Bronchial epithelial cell (primary cell): Measurements from ENCODE around the gene GAST. TPM values are rescaled to one million over a fixed set of nuclear protein-coding genes. Genes with fewer than 3 reads are reported as not detected.

Source experiments
- DNase-seq: peaks from one replicate; pipeline ENCODE4 v3.0.0-alpha.2; 2010; ENCODE audit warnings: low read depth
- FAIRE-seq: peaks from 2 replicates; lab custom pipeline; 2011; peaks lifted over from hg19 to GRCh38; lab: Jason Lieb, UNC
- H3K27me3 ChIP-seq: 2 replicates; pipeline ENCODE4 v1.5.1; 2011; ENCODE audit warnings: low read length; ENCODE audit not compliant: control insufficient read depth, insufficient read depth
- H3K36me3 ChIP-seq: 2 replicates; pipeline ENCODE4 v1.5.1; 2011; ENCODE audit warnings: low read length; ENCODE audit not compliant: control insufficient read depth, insufficient read depth
- H3K4me3 ChIP-seq: 2 replicates; pipeline ENCODE4 v1.5.1; 2011; ENCODE audit warnings: mild to moderate bottlenecking, low read depth, low read length, control low read depth
- CTCF ChIP-seq: IDR thresholded peaks from 2 replicates; pipeline ENCODE4 v1.5.1; 2011; ENCODE audit warnings: mild to moderate bottlenecking, moderate library complexity, low read length, control low read depth, inconsistent platforms; ENCODE audit not compliant: insufficient read depth, severe bottlenecking
- total RNA-seq: library from RNA; depleted of rRNA; stranded (reverse); fragments of >200 nt; gene quantifications from 2 replicates; pipeline ENCODE4 v1.2.1, GENCODE V29; 2014

Gene GAST
- total RNA-seq, 1 donor from 2014 or later = not detected

GRCh38 chr17:41722231-41722630 lies 10.1 kb downstream of the GAST start:
- no peak for TF ChIP-seq CTCF
- FAIRE-seq = no peak
- H3K36me3 ChIP-seq = no peaks in the 10 kb centered on the region

GRCh38 chr17:41723801-41724475 lies 11.8 kb downstream of the GAST start:
- peak; percentile 68 for FAIRE-seq
- no peaks in the 10 kb centered on the region for H3K36me3 ChIP-seq
- TF ChIP-seq CTCF = no peak
- H3K4me3 ChIP-seq = no peak overlapping the region
- no peak for DNase-seq
- no peaks in the 10 kb centered on the region for H3K27me3 ChIP-seq

More at GRCh38 chr17:41722231-41722630, 10.1 kb downstream of the GAST start:
- no peak for DNase-seq
- H3K27me3 ChIP-seq = no peaks in the 10 kb centered on the region
- no peak overlapping the region for H3K4me3 ChIP-seq

- H3K36me3 ChIP-seq = no peaks in the 10 kb centered on the region
- no peak for DNase-seq
- peak; percentile 32 for FAIRE-seq
- no peak overlapping the region for H3K4me3 ChIP-seq
- no peak for TF ChIP-seq CTCF
- no peaks in the 10 kb centered on the region for H3K27me3 ChIP-seq
Measured at GRCh38 chr17:41724476-41725050, 12.4 kb downstream of the GAST start.

DNA sequence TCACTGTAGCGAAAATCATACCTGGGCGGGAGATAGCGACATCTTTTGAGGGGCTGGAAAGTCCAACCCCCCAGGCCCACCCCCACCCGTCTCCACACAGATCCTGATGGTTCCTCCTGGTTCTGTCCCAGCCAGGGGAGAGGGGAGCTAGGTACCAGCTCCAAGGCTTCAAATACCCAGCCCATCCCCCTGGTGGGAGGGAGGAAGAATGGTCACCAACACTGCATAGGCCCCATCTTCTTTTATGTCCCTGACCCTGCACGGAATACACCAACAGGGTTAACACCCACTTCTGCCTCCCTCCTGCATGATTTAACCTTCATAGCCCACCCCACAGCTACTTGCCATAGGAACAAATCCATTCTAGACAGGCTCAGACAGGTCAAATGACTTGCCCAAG lies 13.0 kb downstream of the GAST start:
- Histone ChIP-seq H3K27me3 (no peaks in the 10 kb centered on the region), H3K36me3 (no peaks in the 10 kb centered on the region), H3K4me3 (no peak overlapping the region)
- DNase-seq = no peak
- FAIRE-seq = no peak
- TF ChIP-seq CTCF = no peak

DNA sequence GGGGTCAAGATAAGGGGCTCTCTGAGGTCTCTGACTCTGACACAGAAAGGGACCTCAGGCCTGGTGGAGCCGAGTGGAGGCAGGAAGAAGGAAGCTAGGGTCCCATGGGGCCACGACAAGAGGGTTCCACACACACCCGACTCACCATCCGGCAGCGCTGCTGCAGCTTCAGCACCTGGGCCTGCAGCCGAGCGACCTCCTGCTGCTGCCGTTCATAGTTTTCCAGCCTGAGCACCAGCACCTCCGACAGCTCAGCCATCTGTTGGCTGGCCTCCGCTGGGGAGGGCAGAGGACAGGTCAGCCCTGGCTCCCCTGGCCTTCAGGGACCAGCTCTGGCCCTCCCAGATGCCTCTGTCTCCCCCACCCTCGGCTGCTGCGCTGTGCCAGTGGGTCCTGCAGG lies 15.9 kb downstream of the GAST start:
- DNase-seq (no peak), FAIRE-seq (no peak)
- no peaks in the 10 kb centered on the region for H3K36me3 ChIP-seq
- TF ChIP-seq CTCF = no peak
- peaks cover 1% of the 10 kb centered on the region for H3K27me3 ChIP-seq
- H3K4me3 ChIP-seq = no peak overlapping the region
